NCI-H446 treated with DMSO at 0.1 percent for 48 hours (cell line): Measurements from ENCODE around the gene TMEM221.

ENCODE experiments used
- DNase-seq: peaks from one replicate; lab custom pipeline; 2025; lab: John Stamatoyannopoulos, UW

The TMEM221 gene

GRCh38 chr19:17405250-17406045 lies 43.0 kb downstream of the TMEM221 start, which contains the start of gene BST2:
Gene BST2, minus strand, starts transcription at chr19:17405630. Its CDS starts 55 bp downstream, at chr19:17405575.
- no peak for DNase-seq

- no peak for DNase-seq
These were observed 43.7 kb downstream of the TMEM221 start for GRCh38 chr19:17404621-17405249.

DNA sequence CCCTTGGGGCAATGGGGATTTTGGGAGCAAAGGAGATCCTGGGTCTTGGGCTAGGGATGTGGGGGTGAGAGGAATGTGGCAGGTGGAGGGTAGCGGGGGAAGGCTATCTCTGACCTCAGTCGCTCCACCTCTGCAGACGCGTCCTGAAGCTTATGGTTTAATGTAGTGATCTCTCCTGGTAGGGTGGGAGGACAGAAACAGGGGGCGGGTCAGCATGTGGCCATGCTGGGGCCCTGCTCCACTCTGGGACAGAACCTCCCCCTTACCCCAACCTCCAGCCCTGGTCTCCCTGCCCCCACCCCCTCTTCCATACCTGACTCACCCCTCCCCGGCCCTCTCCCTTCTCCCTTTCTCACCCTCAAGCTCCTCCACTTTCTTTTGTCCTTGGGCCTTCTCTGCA lies 44.5 kb downstream of the TMEM221 start:
- DNase-seq = no peak

- no peak for DNase-seq
These were observed 45.2 kb downstream of the TMEM221 start for GRCh38 chr19:17402982-17403855.

DNA sequence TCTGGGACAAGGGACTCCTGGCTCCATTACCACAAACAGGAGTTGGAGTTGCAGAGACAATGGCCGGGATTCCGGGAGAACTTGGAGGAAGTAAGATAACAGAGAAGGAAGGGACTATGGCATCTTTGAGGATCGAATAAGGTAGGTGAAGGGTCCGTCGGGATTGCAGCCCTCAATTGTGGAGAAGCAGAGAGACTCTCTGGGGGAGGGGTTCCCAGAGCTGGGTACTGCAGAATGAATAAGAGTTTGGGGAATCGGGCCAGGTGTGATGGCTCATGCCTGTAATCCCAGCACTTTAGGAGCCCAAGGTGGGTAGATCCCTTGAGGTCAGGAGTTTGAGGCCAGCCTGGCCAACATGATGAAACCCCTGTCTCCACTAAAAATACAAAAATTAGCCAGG lies 46.8 kb downstream of the TMEM221 start:
- DNase-seq = no peak

DNA sequence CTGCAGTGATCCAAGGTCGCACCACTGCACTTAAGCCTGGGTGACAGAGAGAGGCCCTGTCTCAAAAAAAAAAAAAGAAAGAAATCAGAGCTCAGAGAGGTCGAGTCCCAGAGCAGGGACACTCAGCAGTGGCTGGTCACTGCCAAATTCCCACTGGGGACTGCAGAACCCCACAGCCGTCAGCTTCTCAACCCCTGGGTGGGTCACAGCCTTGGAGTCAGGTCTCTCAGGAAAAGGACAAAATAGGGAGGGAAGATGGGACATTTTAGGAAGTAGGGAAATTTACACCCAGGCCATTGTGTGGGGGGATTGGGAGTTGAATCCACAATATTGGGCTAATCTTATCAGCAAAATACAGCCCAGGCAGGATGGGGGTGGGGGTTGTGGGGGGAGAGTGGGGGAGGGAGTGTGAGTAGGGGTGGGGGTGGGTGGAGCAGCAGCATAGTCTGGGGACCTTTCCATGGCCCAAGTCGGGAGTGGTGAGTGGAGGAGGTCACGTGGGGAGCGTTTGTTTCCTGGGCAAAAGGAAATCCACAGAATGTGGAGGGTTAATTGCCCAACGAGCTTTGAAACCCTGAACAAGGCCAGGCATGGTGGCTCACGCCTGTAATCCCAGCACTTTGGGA lies 49.5 kb downstream of the TMEM221 start:
- DNase-seq = no peak

GRCh38 chr19:17394891-17395415 lies 53.5 kb downstream of the TMEM221 start:
- DNase-seq = peak; percentile 11

DNA sequence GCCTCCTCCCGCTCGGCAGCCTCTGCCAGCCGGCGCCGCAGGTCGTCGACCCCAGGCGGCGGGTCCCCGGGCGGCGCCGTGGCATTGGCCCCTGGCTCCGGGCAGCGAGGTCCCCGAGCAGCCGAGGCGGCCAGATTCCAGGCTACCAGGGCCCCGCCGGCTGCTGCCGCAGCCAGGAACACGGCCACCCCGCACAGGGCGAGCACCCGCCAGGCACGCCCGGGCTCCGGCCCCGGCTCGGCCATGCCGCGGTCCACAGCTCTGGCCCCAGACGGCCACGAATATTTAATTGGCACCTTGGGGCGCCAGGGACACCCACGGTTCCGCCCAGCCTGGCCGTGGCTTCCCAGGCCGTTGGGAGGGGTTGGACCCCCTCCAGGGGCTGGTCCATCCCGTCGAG lies 54.6 kb downstream of the TMEM221 start, which contains the start of gene CCDC194:
TSS of gene CCDC194 (minus strand) at position 283 of the 400 bp plus-strand sequence. CDS start at position 245, 38 bp downstream.
- no peak for DNase-seq

GRCh38 chr19:17393002-17393401 lies 55.5 kb downstream of the TMEM221 start:
- DNase-seq = no peak

- DNase-seq = no peak
These were observed 56.9 kb downstream of the TMEM221 start for GRCh38 chr19:17391371-17392151.

DNA sequence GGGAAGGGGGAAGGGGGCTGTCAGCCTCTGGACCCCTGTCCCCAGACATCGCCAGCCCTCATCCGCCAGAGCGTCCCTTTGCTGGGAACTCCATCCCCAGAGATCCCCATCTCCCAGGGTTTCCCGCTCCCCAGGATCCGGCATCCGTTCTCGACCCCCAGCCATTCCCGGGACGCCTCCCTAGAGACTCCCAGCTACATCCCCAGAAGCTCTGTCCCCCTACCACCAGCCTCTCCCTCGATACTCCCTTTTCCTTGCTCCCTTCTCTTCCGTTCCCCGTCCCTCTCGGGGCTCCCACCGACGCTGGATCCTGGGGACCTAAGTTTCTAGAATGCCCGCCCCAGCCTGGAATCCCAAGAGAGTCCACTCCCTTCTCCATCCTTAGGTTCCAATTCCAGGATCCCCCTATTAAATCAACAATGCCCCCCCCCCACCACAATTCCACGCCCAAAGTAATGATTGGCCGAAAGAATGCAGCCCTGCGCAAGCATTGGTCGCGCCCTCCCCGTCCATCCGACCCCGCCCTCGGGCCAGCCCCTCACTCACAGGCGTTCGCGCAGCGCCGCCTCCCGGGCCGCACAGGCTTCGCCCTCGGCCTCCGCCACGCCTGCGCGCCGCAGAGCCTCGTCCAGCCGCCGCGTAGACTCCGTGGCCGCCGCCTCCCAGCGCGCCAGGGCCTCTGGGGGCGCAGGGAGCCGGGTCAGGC lies 57.6 kb downstream of the TMEM221 start:
- peak; percentile 73 for DNase-seq

GRCh38 chr19:17389957-17390664 lies 58.4 kb downstream of the TMEM221 start:
- DNase-seq = no peak

DNA sequence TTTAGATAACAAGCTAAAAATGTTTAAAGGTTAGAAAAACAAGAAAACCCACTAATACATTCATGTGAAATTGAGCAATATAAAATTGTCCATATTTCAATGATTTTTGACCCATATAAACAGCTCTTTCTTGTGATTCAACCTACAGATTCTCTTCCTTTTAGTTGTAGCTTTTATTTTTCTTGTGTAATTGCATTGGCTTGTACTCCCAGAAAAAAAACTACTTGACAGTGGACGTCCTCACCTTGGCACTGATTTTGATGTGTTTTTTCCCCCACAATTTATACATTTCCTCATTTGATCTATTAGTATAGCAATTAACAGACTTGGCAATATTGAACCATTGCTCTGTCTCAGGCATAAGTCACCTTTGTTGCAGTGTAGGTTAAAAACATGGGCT lies 59.2 kb downstream of the TMEM221 start:
- DNase-seq = no peak

- DNase-seq = no peak
These were observed 62.4 kb downstream of the TMEM221 start for GRCh38 chr19:17385878-17386611.
